ENCODE measurements around the gene TBXAS1.

The TBXAS1 gene

DNA sequence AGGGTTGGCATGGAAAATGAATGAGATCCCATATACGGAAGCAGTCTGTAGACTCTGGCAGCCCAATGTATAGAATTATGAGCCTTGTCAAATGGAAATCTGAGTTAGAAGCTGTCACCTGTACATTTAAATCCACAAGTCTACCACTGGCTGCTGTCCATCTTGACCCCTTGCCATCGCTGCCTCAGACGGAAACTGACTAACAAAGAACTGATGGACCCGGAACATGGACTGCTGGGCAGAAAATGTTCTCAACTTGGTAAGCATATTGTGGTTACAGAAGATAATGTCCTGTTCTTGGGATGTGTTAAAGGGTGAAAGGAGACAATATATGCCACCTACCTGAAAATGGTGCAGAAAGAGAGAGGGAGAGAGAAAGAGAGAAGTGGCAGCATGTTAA, 196.2 kb downstream of the TBXAS1 start (continued):
- TF ChIP-seq, protein P1, sequence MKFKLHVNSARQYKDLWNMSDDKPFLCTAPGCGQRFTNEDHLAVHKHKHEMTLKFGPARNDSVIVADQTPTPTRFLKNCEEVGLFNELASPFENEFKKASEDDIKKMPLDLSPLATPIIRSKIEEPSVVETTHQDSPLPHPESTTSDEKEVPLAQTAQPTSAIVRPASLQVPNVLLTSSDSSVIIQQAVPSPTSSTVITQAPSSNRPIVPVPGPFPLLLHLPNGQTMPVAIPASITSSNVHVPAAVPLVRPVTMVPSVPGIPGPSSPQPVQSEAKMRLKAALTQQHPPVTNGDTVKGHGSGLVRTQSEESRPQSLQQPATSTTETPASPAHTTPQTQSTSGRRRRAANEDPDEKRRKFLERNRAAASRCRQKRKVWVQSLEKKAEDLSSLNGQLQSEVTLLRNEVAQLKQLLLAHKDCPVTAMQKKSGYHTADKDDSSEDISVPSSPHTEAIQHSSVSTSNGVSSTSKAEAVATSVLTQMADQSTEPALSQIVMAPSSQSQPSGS (tag by site-specific recombination; IDR thresholded peaks at IDR 0.05; ENCODE audit: low read depth): no peak
- TF ChIP-seq YY2 (tag by site-specific recombination; IDR thresholded peaks at IDR 0.05) (no peak), ZNF830 (tag by site-specific recombination; IDR thresholded peaks at IDR 0.05; ENCODE audit: low read depth) (no peak)
- TF ChIP-seq, protein P2, sequence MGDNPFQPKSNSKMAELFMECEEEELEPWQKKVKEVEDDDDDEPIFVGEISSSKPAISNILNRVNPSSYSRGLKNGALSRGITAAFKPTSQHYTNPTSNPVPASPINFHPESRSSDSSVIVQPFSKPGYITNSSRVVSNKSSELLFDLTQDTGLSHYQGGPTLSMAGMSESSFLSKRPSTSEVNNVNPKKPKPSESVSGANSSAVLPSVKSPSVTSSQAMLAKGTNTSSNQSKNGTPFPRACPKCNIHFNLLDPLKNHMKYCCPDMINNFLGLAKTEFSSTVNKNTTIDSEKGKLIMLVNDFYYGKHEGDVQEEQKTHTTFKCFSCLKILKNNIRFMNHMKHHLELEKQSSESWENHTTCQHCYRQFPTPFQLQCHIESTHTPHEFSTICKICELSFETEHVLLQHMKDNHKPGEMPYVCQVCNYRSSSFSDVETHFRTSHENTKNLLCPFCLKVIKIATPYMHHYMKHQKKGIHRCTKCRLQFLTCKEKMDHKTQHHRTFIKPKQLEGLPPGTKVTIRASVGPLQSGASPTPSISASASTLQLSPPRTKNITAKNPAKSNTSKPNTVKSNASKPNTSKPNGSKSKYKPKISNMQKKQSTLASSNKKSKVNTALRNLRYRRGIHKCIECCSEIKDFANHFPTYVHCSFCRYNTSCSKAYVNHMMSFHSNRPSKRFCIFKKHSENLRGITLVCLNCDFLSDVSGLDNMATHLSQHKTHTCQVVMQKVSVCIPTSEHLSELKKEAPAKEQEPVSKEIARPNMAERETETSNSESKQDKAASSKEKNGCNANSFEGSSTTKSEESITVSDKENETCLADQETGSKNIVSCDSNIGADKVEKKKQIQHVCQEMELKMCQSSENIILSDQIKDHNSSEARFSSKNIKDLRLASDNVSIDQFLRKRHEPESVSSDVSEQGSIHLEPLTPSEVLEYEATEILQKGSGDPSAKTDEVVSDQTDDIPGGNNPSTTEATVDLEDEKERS (tag by site-specific recombination; IDR thresholded peaks at IDR 0.05): no peak

DNA sequence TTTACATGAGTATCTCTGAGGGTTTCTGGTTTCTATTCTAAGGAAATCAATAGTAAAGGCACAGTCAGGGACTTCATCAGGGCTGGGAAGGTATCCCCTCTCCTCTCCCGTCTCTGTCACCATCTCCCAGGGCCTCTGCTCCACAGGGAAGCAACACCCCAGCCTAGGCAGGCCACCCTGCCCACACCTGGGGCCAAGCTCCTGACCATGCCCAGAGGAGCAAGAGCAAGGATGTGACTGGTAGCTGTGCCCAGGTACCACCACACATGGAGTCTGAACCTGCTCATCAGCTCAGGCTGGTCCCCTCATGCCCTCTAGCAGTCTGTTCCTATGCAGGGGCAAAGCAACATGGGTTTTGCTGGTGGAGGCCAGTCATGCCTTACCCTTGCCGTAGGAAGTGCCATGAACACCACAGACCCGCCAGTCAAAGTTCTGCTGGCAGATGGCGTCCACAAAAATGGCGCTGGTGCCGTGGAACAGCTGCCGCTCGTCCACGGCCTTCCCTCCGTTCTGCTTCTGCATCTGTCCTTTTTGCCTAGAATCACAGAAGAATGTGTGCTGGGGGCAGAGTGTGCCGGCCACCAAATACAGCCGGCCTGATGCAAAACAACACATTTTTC, 196.9 kb downstream of the TBXAS1 start:
- no peak for TF ChIP-seq ZNF560 (tag by site-specific recombination; IDR thresholded peaks at IDR 0.05; ENCODE audit: borderline replicate concordance)
- no peak for TF ChIP-seq ZNF214 (tag by site-specific recombination; IDR thresholded peaks at IDR 0.05; ENCODE audit: borderline replicate concordance)
- TF ChIP-seq, protein P3, sequence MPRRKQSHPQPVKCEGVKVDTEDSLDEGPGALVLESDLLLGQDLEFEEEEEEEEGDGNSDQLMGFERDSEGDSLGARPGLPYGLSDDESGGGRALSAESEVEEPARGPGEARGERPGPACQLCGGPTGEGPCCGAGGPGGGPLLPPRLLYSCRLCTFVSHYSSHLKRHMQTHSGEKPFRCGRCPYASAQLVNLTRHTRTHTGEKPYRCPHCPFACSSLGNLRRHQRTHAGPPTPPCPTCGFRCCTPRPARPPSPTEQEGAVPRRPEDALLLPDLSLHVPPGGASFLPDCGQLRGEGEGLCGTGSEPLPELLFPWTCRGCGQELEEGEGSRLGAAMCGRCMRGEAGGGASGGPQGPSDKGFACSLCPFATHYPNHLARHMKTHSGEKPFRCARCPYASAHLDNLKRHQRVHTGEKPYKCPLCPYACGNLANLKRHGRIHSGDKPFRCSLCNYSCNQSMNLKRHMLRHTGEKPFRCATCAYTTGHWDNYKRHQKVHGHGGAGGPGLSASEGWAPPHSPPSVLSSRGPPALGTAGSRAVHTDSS (tag by site-specific recombination; IDR thresholded peaks at IDR 0.05): no peak
- TF ChIP-seq TCF7L2 (IDR thresholded peaks at IDR 0.05; ENCODE audit: borderline replicate concordance, low read depth, low read length): no peak
- TF ChIP-seq KLF1 (tag by site-specific recombination; IDR thresholded peaks at IDR 0.05): no peak
- no peak for TF ChIP-seq ZNF571 (tag by site-specific recombination; IDR thresholded peaks at IDR 0.05)
- TF ChIP-seq, protein P4, sequence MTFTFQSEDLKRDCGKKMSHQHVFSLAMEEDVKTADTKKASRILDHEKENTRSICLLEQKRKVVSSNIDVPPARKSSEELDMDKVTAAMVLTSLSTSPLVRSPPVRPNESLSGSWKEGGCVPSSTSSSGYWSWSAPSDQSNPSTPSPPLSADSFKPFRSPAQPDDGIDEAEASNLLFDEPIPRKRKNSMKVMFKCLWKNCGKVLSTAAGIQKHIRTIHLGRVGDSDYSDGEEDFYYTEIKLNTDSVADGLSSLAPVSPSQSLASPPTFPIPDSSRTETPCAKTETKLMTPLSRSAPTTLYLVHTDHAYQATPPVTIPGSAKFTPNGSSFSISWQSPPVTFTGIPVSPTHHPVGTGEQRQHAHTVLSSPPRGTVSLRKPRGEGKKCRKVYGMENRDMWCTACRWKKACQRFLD (tag by site-specific recombination; IDR thresholded peaks at IDR 0.05): no peak
- no peak overlapping the region for H3K27ac ChIP-seq (ENCODE audit: extremely low read depth, low read depth, low read length)
- CTCF ChIA-PET: no interaction called here
- POLR2A ChIA-PET: no interaction called here
- no peaks in the 10 kb centered on the region for H3K4me1 ChIP-seq (ENCODE audit: control insufficient read depth, insufficient read depth, low read length)
- H3K36me3 ChIP-seq (ENCODE audit: control insufficient read depth in 2 of 2, insufficient read depth in 1 of 2, low read length in 2 of 2): no peaks in the 10 kb centered on the region
- H3K4me3 ChIP-seq (ENCODE audit: low read depth, low read length): no peak overlapping the region
- H3K9me3 ChIP-seq (ENCODE audit: control insufficient read depth, insufficient read depth, low read depth, low read length): no peaks in the 10 kb centered on the region

DNA sequence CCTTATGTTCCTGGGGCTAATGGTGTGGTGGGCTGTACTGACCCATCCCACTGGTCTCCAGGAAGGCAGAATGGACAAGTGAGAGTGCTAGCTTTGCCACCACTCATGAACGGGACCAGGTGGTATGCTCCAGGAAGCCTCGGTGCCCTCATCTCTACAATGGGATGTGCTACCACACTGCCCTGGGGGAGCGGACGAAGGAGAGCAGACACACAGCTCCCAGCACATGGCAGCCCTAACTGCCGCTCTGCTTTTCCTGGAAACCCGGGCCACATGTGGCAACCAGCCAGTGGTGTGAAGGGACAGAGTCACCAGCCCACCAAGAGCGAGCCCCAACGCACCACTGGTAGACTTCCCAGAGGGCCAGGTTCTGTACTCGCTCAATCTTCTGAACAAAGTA, 197.9 kb downstream of the TBXAS1 start:
- ChIA-PET CTCF (interaction anchor here (0.7 kb wide), 1 partner anchor 176 kb away, joined by 3 read pairs; no protein-coding TSS in a partner anchor), POLR2A (no interaction called here)
- Histone ChIP-seq H3K4me3 (ENCODE audit: low read depth, low read length) (no peak overlapping the region), H3K4me1 (ENCODE audit: control insufficient read depth, insufficient read depth, low read length) (no peaks in the 10 kb centered on the region), H3K9me3 (ENCODE audit: control insufficient read depth, insufficient read depth, low read depth, low read length) (no peaks in the 10 kb centered on the region), H3K27ac (ENCODE audit: extremely low read depth, low read depth, low read length) (no peak overlapping the region), H3K36me3 (ENCODE audit: control insufficient read depth in 2 of 2, insufficient read depth in 1 of 2, low read length in 2 of 2) (no peaks in the 10 kb centered on the region)
- TF ChIP-seq ZEB2 (tag by site-specific recombination; IDR thresholded peaks at IDR 0.05): no peak
- no peak for TF ChIP-seq SP3 (tag by site-specific recombination; IDR thresholded peaks at IDR 0.05)
- TF ChIP-seq ZSCAN23 (tag by site-specific recombination; IDR thresholded peaks at IDR 0.05): no peak
- TF ChIP-seq ZNF341 (tag by site-specific recombination; IDR thresholded peaks at IDR 0.05; ENCODE audit: low read depth): no peak
- no peak for TF ChIP-seq KLF7 (tag by site-specific recombination; IDR thresholded peaks at IDR 0.05; ENCODE audit: borderline replicate concordance)
- TF ChIP-seq ZNF121 (tag by site-specific recombination; IDR thresholded peaks at IDR 0.05): no peak
